ENCODE results near the gene PLEKHA3. TPM values are rescaled to one million over a fixed set of nuclear protein-coding genes. Genes with fewer than 3 reads are reported as not detected.

Gene PLEKHA3
- total and polyA plus RNA-seq, 7 donors, result 1.8 to 22.5 (median 13.0) TPM

DNA sequence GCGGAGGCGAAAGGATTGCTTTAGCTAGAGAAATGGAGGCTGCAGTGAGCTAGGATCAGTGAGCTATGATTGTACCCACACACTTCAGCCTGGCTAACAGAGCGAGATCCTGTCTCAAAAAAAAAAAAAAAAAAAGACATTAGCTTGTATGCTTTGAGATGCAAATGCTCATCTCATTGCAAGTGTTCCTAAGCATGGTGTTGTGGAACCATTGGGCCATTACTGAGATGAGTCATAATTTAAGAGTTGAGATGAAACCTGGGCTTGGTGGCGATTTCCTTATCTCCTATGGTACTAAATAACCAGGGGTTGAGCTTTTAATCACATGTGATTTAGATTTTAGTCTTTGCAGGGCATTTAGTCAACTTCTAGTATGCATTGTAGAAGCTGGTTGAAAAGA lies 2.2 kb downstream of the PLEKHA3 start:
- intact Hi-C loops (cut with DNase I), result no loop called here
- Histone ChIP-seq H3K27ac (no peak overlapping the region), H3K27me3 (no peaks in the 10 kb centered on the region), H3K4me1 (peaks cover 0 to 56% (median 53%) of the 10 kb centered on the region in 4 donors), H3K36me3 (no peaks in the 10 kb centered on the region), H3K9me3 (no peaks in the 10 kb centered on the region), H3K4me3 (no peak overlapping the region)
- no peak for DNase-seq
- TF ChIP-seq EP300 (IDR thresholded peaks at IDR 0.05) (no peak), POLR2A (IDR thresholded peaks at IDR 0.05) (no peak), CTCF (IDR thresholded peaks at IDR 0.05) (no peak)
- 78 to 82% methylated on average over 4 of the region's 4 CpGs for WGBS, 2 donors

GRCh38 chr2:178484245-178485041 lies 4.2 kb downstream of the PLEKHA3 start:
- TF ChIP-seq POLR2AphosphoS5 (IDR thresholded peaks at IDR 0.05) (no peak), POLR2A (IDR thresholded peaks at IDR 0.05) (no peak), CTCF (IDR thresholded peaks at IDR 0.05) (no peak), EP300 (IDR thresholded peaks at IDR 0.05) (no peak)
- H3K9me3 ChIP-seq, result no peaks in the 10 kb centered on the region
- no peak overlapping the region for H3K4me3 ChIP-seq
- 51 to 77% methylated on average over 6 of the region's 6 CpGs for WGBS, 2 donors
- no peak overlapping the region for H3K27ac ChIP-seq
- DNase-seq, result peak; percentile 61
- peaks cover 0 to 50% (median 44%) of the 10 kb centered on the region in 4 donors for H3K4me1 ChIP-seq
- peaks cover 0 to 6% (median 0%) of the 10 kb centered on the region in 4 donors for H3K36me3 ChIP-seq
- no peaks in the 10 kb centered on the region for H3K27me3 ChIP-seq
- intact Hi-C loops (cut with DNase I), result no loop called here

- Histone ChIP-seq H3K27me3 (no peaks in the 10 kb centered on the region), H3K4me3 (no peak overlapping the region), H3K36me3 (peaks cover 0 to 15% (median 0%) of the 10 kb centered on the region in 4 donors), H3K27ac (no peak overlapping the region), H3K4me1 (peaks cover 0 to 44% (median 39%) of the 10 kb centered on the region in 4 donors), H3K9me3 (no peaks in the 10 kb centered on the region)
- TF ChIP-seq POLR2AphosphoS5 (IDR thresholded peaks at IDR 0.05), result no peak
- no peak for TF ChIP-seq EP300 (IDR thresholded peaks at IDR 0.05)
- no peak for TF ChIP-seq POLR2A (IDR thresholded peaks at IDR 0.05)
- no peak for TF ChIP-seq CTCF (IDR thresholded peaks at IDR 0.05)
- DNase-seq, result no peak
- intact Hi-C loops (cut with DNase I), result no loop called here
- WGBS, 2 donors, result 69 to 85% methylated on average over 3 of the region's 3 CpGs
Measured at GRCh38 chr2:178485356-178485755, 5.1 kb downstream of the PLEKHA3 start.

GRCh38 chr2:178491612-178492011 lies 11.4 kb downstream of the PLEKHA3 start:
- no peaks in the 10 kb centered on the region for H3K4me1 ChIP-seq
- H3K4me3 ChIP-seq, result no peak overlapping the region
- DNase-seq, result no peak
- no peaks in the 10 kb centered on the region for H3K9me3 ChIP-seq
- H3K36me3 ChIP-seq, result peaks cover 16 to 76% (median 28%) of the 10 kb centered on the region in 4 donors
- intact Hi-C loops (cut with DNase I), result no loop called here
- TF ChIP-seq POLR2AphosphoS5 (IDR thresholded peaks at IDR 0.05), result no peak
- TF ChIP-seq POLR2A (IDR thresholded peaks at IDR 0.05), result no peak
- no peak for TF ChIP-seq CTCF (IDR thresholded peaks at IDR 0.05)
- no peak for TF ChIP-seq EP300 (IDR thresholded peaks at IDR 0.05)
- no peaks in the 10 kb centered on the region for H3K27me3 ChIP-seq
- H3K27ac ChIP-seq, result no peak overlapping the region
- 96 to 97% methylated on average over 6 of the region's 6 CpGs for WGBS, 2 donors
